K562 (cell line): Measurements from ENCODE around the gene CLDND1. TPM values are rescaled to one million over a fixed set of nuclear protein-coding genes. Genes with fewer than 3 reads are reported as not detected.
A peak's percentile ranks its signal among the peaks of the same experiment; 100 is the strongest.

Experiments used
- ATAC-seq: fragments of 200-7000 bp; cut with Tn5 transposase; 3 replicates; pipeline ENCODE4 v1.9.1; 2020; ENCODE audit warnings: moderate library complexity
- BruUV-seq: library from RNA; stranded (reverse); fragments of 400-500 nt; replicated peaks from 2 replicates; lab custom pipeline; 2021; lab: Mats Ljungman, UMichigan
- CTCF ChIA-PET: fragments of 300-600 bp; formaldehyde crosslinking; extraction: SDS; loops from one replicate; lab custom pipeline; 2021; ENCODE audit warnings: low intra/inter-chr PET ratio; lab: Yijun Ruan, JAX
- POLR2A ChIA-PET: fragments of 300-600, 350-650 bp; sonication (Branson Sonifier 250); formaldehyde crosslinking; extraction: SDS; loops from one replicate; lab custom pipeline; 2021; ENCODE audit warnings: antibody characterized with exemption, inconsistent platforms; lab: Yijun Ruan, JAX
- DNase-seq, 4 experiments: peaks; one replicate each; pipeline versions ENCODE4 v3.0.0 to v3.0.0-alpha.2; 2011 to 2018; ENCODE audit warnings: low spot score in 3 of 4, mixed read lengths in 3 of 4; ENCODE audit errors: extremely low read depth in 1 of 4
- FAIRE-seq: peaks from 2 replicates; lab custom pipeline; 2011; peaks lifted over from hg19 to GRCh38; lab: Jason Lieb, UNC
- H2AFZ ChIP-seq: 2 replicates; pipeline ENCODE4 v1.6.0; 2011; ENCODE audit warnings: low read depth, low read length, control low read depth, inconsistent platforms
- H3K27ac ChIP-seq: fragments of 200-600 bp; 3 replicates; pipeline ENCODE4 v1.8.0; 2011; ENCODE audit warnings: low read depth, mild to moderate bottlenecking, control low read depth, inconsistent platforms, low read length, moderate library complexity, mixed read lengths; ENCODE audit errors: extremely low read depth
- H3K27me3 ChIP-seq, 2 experiments: fragments of 300-600 bp in 1 of 2; 2 replicates in 1 of 2; 3 replicates in 1 of 2; pipeline versions ENCODE4 v1.6.0 to v1.8.0; 2011; ENCODE audit warnings: inconsistent platforms in 2 of 2, low read length in 2 of 2, mild to moderate bottlenecking in 1 of 2, mixed read lengths in 1 of 2, moderate library complexity in 1 of 2; ENCODE audit not compliant: control insufficient read depth in 2 of 2, insufficient read depth in 2 of 2
- H3K36me3 ChIP-seq: fragments of 300-600 bp; 3 replicates; pipeline ENCODE4 v1.8.0; 2011; ENCODE audit warnings: mild to moderate bottlenecking, low read length, inconsistent platforms; ENCODE audit not compliant: control insufficient read depth, insufficient read depth
- H3K4me1 ChIP-seq, 2 experiments: fragments of 200-600 bp in 1 of 2; replicated peaks in 1 of 2; 2 replicates in 1 of 2; 3 replicates in 1 of 2; pipeline versions ENCODE4 v1.5.1 to v1.8.0; 2011; ENCODE audit warnings: inconsistent platforms in 2 of 2, low read length in 2 of 2, mild to moderate bottlenecking in 1 of 2, mixed read lengths in 1 of 2, moderate library complexity in 1 of 2; ENCODE audit not compliant: control insufficient read depth in 2 of 2, insufficient read depth in 2 of 2
- H3K4me2 ChIP-seq: 2 replicates; pipeline ENCODE4 v1.6.1; 2011; ENCODE audit warnings: low read length, control low read depth, inconsistent platforms, mixed read lengths; ENCODE audit not compliant: insufficient read depth
- H3K4me3 ChIP-seq: fragments of 200-600 bp; sonication (generic), shearing (Covaris generic); 2 replicates; pipeline ENCODE4 v1.5.1; 2016; ENCODE audit warnings: control low read depth, inconsistent platforms
- H3K79me2 ChIP-seq: fragments of 200-600 bp; 3 replicates; pipeline ENCODE4 v1.8.0; 2011; ENCODE audit warnings: low read length, inconsistent platforms; ENCODE audit not compliant: control insufficient read depth, insufficient read depth
- H3K9ac ChIP-seq, 2 experiments: 2 replicates each; pipeline versions ENCODE4 v1.6.0 to v1.6.1; 2011; ENCODE audit warnings: low read depth in 2 of 2, low read length in 2 of 2, control low read depth in 1 of 2, inconsistent platforms in 1 of 2, mild to moderate bottlenecking in 1 of 2, mixed read lengths in 1 of 2; ENCODE audit not compliant: insufficient read depth in 1 of 2
- H3K9me1 ChIP-seq: one replicate; pipeline ENCODE4 v1.6.0; 2011; ENCODE audit warnings: inconsistent platforms, mild to moderate bottlenecking, low read length, moderate library complexity; ENCODE audit not compliant: control insufficient read depth, insufficient read depth
- H3K9me3 ChIP-seq: replicated peaks from 2 replicates; pipeline ENCODE4 v1.5.1; 2011; ENCODE audit warnings: low read depth, low read length, inconsistent platforms; ENCODE audit not compliant: control insufficient read depth, insufficient read depth
- H4K20me1 ChIP-seq: replicated peaks from 2 replicates; pipeline ENCODE4 v1.6.1; 2011; ENCODE audit warnings: low read length, inconsistent platforms, mixed read lengths; ENCODE audit not compliant: control insufficient read depth, insufficient read depth
- CEBPZ ChIP-seq: fragments of 150-350 bp; IDR thresholded peaks from 2 replicates; pipeline ENCODE4 v1.6.1; 2014; ENCODE audit warnings: low read depth, mild to moderate bottlenecking, low read length, borderline replicate concordance
- DEAF1 ChIP-seq: fragments of 450-650 bp; formaldehyde crosslinking; IDR thresholded peaks from 2 replicates; pipeline ENCODE4 v1.4.0; 2020; ENCODE audit warnings: mild to moderate bottlenecking, moderate library complexity
- DIDO1 ChIP-seq: fragments of 450-650 bp; IDR thresholded peaks from 2 replicates; pipeline ENCODE4 v1.6.1; 2016; ENCODE audit warnings: low read depth, missing biosample characterization, missing genetic modification characterization
- EZH2 ChIP-seq: IDR thresholded peaks from 2 replicates; pipeline ENCODE4 v1.6.1; 2012; ENCODE audit warnings: low read depth, mild to moderate bottlenecking, inconsistent platforms, low read length, borderline replicate concordance
- GABPB1 ChIP-seq: sonication (generic); formaldehyde crosslinking; IDR thresholded peaks from 2 replicates; pipeline ENCODE4 v1.8.0; 2022; ENCODE audit warnings: mild to moderate bottlenecking, missing genetic modification reagents
- MCM3 ChIP-seq: fragments of 450-650 bp; IDR thresholded peaks from 2 replicates; pipeline ENCODE4 v1.6.1; 2016
- NCOR1 ChIP-seq: fragments of 450-650 bp; IDR thresholded peaks from 2 replicates; pipeline ENCODE4 v1.6.1; 2016; ENCODE audit warnings: mild to moderate bottlenecking, moderate library complexity
- SRSF7 ChIP-seq: fragments of 200-400 bp; formaldehyde crosslinking; optimal IDR thresholded peaks from 2 replicates; pipeline ENCODE3; 2017; ENCODE audit warnings: mild to moderate bottlenecking, low read depth, low read length
- TAF1 ChIP-seq: IDR thresholded peaks from 2 replicates; pipeline ENCODE4 v1.6.1; 2011; ENCODE audit warnings: mild to moderate bottlenecking, low read length, moderate library complexity; ENCODE audit not compliant: insufficient read depth, control insufficient read depth, severe bottlenecking; ENCODE audit errors: extremely low read depth
- THRB ChIP-seq: fragments of 450-650 bp; formaldehyde crosslinking; conservative IDR thresholded peaks from 2 replicates; pipeline ENCODE4 v1.4.0; 2022; ENCODE audit warnings: mild to moderate bottlenecking, missing genetic modification characterization
- UBTF ChIP-seq, 2 experiments: IDR thresholded peaks; 2 replicates each; pipeline ENCODE4 v1.6.1; 2012; ENCODE audit warnings: improper control_type of control experiment in 2 of 2, low read depth in 2 of 2, low read length in 2 of 2, borderline replicate concordance in 1 of 2
- ZFPM2 ChIP-seq: fragments of 250-450 bp; sonication (Bioruptor Pico); IDR thresholded peaks from 2 replicates; pipeline ENCODE4 v1.5.1; 2022; ENCODE audit warnings: mild to moderate bottlenecking
- ZKSCAN1 ChIP-seq: fragments of 150-350 bp; IDR thresholded peaks from 2 replicates; pipeline ENCODE4 v1.6.1; 2016; ENCODE audit warnings: low read depth, low read length
- WGBS: fragments of 100-300 bp; shearing (Covaris generic); methylation state at CpG from one replicate; pipeline ENCODE4 v1.1.6; 2016; ENCODE audit warnings: low coverage, mixed read lengths; ENCODE audit not compliant: insufficient coverage; ENCODE audit errors: missing lambda C conversion rate; 5-methylcytosine and 5-hydroxymethylcytosine counted together
- in situ Hi-C: fragments of 300-500 bp; cut with MboI; formaldehyde crosslinking; loops from 4 replicates; pipeline ENCODE4 v1.15.0; 2018; ENCODE audit warnings: inconsistent platforms, mixed read lengths
- intact Hi-C: fragments of 100-400 bp; cut with micrococcal nuclease; formaldehyde crosslinking; loops from 2 replicates; pipeline ENCODE4 v1.14.2; 2022
- polyA plus RNA-seq, 8 experiments: library from polyadenylated mRNA; depleted of rRNA in 4 of 8; stranded (reverse) in 5 of 8; unstranded in 3 of 8; fragments of >200 nt; fragmentation: Nextera tagmentation in 2 of 8; fragmentation: Illumina TruSeq in 1 of 8; extraction: Ambion mirVana in 2 of 8; extraction: Trizol in 1 of 8; gene quantifications; 2 replicates each; pipeline versions ENCODE4 v1.2.1 to v1.2.3, GENCODE V29; 2011 to 2014; ENCODE audit warnings: inconsistent platforms in 1 of 8, missing spikeins in 1 of 8
- total RNA-seq, 7 experiments: library from RNA; depleted of rRNA in 6 of 7; stranded (reverse); fragments of >200 nt in 6 of 7; fragmentation: Illumina TruSeq in 2 of 7; extraction: Trizol in 2 of 7; gene quantifications; 2 replicates each; pipeline versions ENCODE4 v1.2.1 to v1.2.3, GENCODE V29; 2011 to 2021; ENCODE audit warnings: low replicate concordance in 1 of 7

Gene CLDND1
- total and polyA plus RNA-seq, 9 of the 15 experiments (the other 6 are each of a cell fraction or from before 2014, with no cell fraction given) = 29.2 to 141 (median 60.7) TPM

- no peaks in the 10 kb centered on the region for H3K27me3 ChIP-seq
- H3K9me1 ChIP-seq = no peaks in the 10 kb centered on the region
- WGBS = 34% methylated on average over 4 of the region's 4 CpGs
- ATAC-seq (no peak), DNase-seq (no peak), FAIRE-seq (peak; percentile 23)
- intact Hi-C loops = no loop called here
- H3K9me3 ChIP-seq = no peaks in the 10 kb centered on the region
- no peak overlapping the region for H3K27ac ChIP-seq
- in situ Hi-C loops = no loop called here
- H3K79me2 ChIP-seq = no peaks in the 10 kb centered on the region
- H3K4me3 ChIP-seq = no peak overlapping the region
- H3K4me2 ChIP-seq = no peak overlapping the region
- no peaks in the 10 kb centered on the region for H4K20me1 ChIP-seq
- no peak overlapping the region for H3K9ac ChIP-seq
- H3K36me3 ChIP-seq = no peaks in the 10 kb centered on the region; the same call in 2 of the 3 replicates
- peak overlapping the region; percentile 50; the same call in 1 of the 2 replicates for H2AFZ ChIP-seq
- CTCF ChIA-PET = no interaction called here
- H3K4me1 ChIP-seq = peaks cover 0 to 20% of the 10 kb centered on the region in 2 experiments
- no TSS peak for BruUV-seq
- POLR2A ChIA-PET = no interaction called here
- TF ChIP-seq EZH2 (no peak), DIDO1 (tag) (no peak), UBTF (IDR thresholded peaks at IDR 0.05; ENCODE audit: borderline replicate concordance in 1 of 2, low read depth in 2 of 2, low read length in 2 of 2) (no peak), MCM3 (no peak), ZFPM2 (no peak), ZKSCAN1 (no peak), TAF1 (no peak), DEAF1 (CRISPR knock-in tag) (no peak), GABPB1 (no peak), NCOR1 (no peak), THRB (CRISPR knock-in tag) (no peak), SRSF7 (no peak), CEBPZ (no peak)
These were observed 34.8 kb upstream of the CLDND1 start for GRCh38 chr3:98557324-98558010.
